AG04449 (cell line): ENCODE measurements around the gene ATG16L1.

Experiments
- CTCF ChIA-PET: fragments of 350-600 bp; formaldehyde crosslinking; extraction: SDS; loops from one replicate; lab custom pipeline; 2021; ENCODE audit warnings: antibody characterized with exemption; lab: Yijun Ruan, JAX
- POLR2A ChIA-PET: fragments of 400-600, 350-600 bp; formaldehyde crosslinking; extraction: SDS; loops from one replicate; lab custom pipeline; 2020; ENCODE audit warnings: antibody characterized with exemption, inconsistent platforms; lab: Yijun Ruan, JAX
- DNase-seq: peaks from one replicate; pipeline ENCODE4 v3.0.0-alpha.2; 2010; ENCODE audit warnings: low read depth, low spot score
- H3K4me3 ChIP-seq: 2 replicates; pipeline ENCODE4 v1.5.1; 2011; ENCODE audit warnings: low read depth, mild to moderate bottlenecking, control low read depth, low read length
- TF ChIP-seq, protein P1 (sequence below): IDR thresholded peaks from one replicate; pipeline ENCODE4 v1.5.1; 2011; ENCODE audit warnings: mild to moderate bottlenecking, moderate library complexity, low read length, control low read depth, inconsistent platforms; ENCODE audit not compliant: insufficient read depth; ENCODE audit errors: missing control alignments

Gene ATG16L1

DNA sequence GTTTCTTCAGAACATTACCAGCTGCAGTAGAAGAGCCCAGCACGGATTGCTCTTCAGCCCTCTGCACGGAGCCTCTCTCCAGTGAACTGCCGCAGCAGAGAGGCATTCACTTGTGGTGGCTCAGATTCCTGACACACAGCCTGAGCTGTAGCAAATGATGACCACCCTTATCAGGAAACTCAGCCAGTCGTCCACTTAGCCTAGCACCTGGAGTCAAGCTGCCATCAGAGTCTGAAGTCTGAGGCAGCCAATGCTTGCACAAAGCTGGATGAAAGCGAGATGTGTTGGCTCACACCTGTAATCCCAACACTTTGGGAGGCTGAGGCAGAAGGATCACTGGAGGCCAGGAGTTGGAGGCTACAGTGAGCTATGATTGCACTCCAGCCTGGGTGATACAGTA is 44.4 kb downstream of the ATG16L1 start:
- CTCF ChIA-PET = interaction anchor here (1.3 kb wide), 1 partner anchor 242 kb away, joined by 4 read pairs; no protein-coding TSS in a partner anchor
- DNase-seq = no peak
- POLR2A ChIA-PET = no interaction called here
- TF ChIP-seq, protein P1, sequence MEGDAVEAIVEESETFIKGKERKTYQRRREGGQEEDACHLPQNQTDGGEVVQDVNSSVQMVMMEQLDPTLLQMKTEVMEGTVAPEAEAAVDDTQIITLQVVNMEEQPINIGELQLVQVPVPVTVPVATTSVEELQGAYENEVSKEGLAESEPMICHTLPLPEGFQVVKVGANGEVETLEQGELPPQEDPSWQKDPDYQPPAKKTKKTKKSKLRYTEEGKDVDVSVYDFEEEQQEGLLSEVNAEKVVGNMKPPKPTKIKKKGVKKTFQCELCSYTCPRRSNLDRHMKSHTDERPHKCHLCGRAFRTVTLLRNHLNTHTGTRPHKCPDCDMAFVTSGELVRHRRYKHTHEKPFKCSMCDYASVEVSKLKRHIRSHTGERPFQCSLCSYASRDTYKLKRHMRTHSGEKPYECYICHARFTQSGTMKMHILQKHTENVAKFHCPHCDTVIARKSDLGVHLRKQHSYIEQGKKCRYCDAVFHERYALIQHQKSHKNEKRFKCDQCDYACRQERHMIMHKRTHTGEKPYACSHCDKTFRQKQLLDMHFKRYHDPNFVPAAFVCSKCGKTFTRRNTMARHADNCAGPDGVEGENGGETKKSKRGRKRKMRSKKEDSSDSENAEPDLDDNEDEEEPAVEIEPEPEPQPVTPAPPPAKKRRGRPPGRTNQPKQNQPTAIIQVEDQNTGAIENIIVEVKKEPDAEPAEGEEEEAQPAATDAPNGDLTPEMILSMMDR = no peak
- H3K4me3 ChIP-seq = no peak overlapping the region

DNA sequence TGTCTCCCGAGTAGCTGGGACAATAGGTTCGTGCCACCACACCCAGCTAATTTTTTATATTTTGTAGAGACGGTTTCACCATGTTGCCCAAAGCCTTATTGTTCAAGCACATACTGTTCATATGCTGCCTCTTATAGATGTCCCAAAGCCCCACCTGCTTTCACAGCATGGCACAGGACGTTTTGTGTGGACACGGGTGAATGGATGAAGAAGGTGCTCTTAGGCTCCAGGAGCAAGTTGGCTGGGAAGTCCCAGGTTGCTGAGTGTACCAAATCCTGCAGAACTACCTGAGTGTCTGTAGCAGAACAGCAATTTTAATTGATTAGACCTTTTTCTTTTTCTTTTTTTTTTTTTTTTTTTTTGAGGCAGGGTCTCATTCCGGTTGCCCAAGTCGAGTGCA is 45.6 kb downstream of the ATG16L1 start:
- CTCF ChIA-PET = no interaction called here

GRCh38 chr2:233300401-233300800 is 48.9 kb downstream of the ATG16L1 start:
- no peak for DNase-seq
- ChIA-PET POLR2A (no interaction called here), CTCF (no interaction called here)
- TF ChIP-seq, protein P1 = no peak
- H3K4me3 ChIP-seq = no peak overlapping the region

More for the DNA sequence above, 45.6 kb downstream of the ATG16L1 start:
- POLR2A ChIA-PET = no interaction called here
- TF ChIP-seq, protein P1 = no peak
- H3K4me3 ChIP-seq = no peak overlapping the region
- DNase-seq = no peak

DNA sequence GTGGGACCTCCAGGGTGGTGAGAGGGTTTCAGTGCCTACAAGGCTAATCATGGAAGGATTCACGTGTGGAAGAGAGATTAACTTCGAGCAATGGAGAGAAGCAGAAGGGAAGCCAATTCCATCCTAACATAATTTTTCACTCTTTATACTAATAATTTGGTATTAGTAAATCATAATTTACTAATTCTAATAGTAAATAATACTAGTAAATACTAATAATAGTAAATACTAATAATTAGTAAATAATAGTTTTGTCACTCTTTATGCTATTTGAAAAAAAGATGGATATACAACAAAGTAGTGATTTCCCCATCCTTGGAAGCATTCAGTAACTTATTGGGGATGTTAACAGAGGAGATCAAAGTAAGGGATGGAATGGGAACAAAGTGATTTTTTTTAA is 49.8 kb downstream of the ATG16L1 start:
- H3K4me3 ChIP-seq = no peak overlapping the region
- ChIA-PET POLR2A (no interaction called here), CTCF (no interaction called here)
- TF ChIP-seq, protein P1 = no peak
- DNase-seq = no peak

- POLR2A ChIA-PET = no interaction called here
- no peak overlapping the region for H3K4me3 ChIP-seq
- CTCF ChIA-PET = interaction anchor here (1.5 kb wide), 2 partner anchors 8 to 143 kb away, joined by 3 to 4 read pairs; no protein-coding TSS in a partner anchor
- TF ChIP-seq, protein P1 = no peak
- no peak for DNase-seq
Observed at GRCh38 chr2:233301811-233302210, 50.3 kb downstream of the ATG16L1 start.

DNA sequence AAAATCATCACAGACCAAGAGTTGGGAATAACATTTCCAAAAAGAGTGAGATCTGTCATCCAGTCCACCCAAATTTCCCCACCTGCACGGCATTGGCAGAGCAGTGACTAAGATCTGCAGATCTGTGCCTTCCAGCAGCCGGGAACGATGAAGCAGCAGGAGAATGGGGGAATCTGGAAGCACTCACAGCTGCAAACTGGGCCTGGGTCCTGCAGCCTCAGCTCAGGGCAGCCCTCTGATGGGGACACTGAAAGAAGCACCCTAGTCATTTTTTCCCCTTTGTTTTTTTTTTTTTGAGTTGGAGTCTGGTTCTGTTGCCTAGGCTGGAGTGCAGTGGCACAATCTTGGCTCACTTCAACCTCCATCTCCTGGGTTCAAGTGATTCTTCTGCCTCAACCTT is 51.8 kb downstream of the ATG16L1 start:
- TF ChIP-seq, protein P1 = no peak
- POLR2A ChIA-PET = no interaction called here
- DNase-seq = no peak
- CTCF ChIA-PET = interaction anchor here (1.5 kb wide), 2 partner anchors 9 to 141 kb away, joined by 3 to 4 read pairs; no protein-coding TSS in a partner anchor
- H3K4me3 ChIP-seq = no peak overlapping the region
